Prostate gland (tissue), 2 donors: ENCODE measurements around the gene MCOLN1.

Experiments
- POLR2A ChIP-seq: fragments of 450-650 bp; IDR thresholded peaks from one replicate; pipeline ENCODE4 v1.6.1; 2016; ENCODE audit warnings: antibody characterized with exemption, mild to moderate bottlenecking
- POLR2AphosphoS5 ChIP-seq: sonication (generic); formaldehyde crosslinking; IDR thresholded peaks from one replicate; pipeline ENCODE4 v1.6.1; 2017; ENCODE audit warnings: antibody characterized with exemption
- TF ChIP-seq, protein P1 (sequence below), 4 experiments: fragments of 200-600 bp in 2 of 4; fragments of 450-650 bp in 2 of 4; sonication (generic) in 2 of 4; IDR thresholded peaks; 1 replicate in 3 of 4; 2 replicates in 1 of 4; pipeline ENCODE4 v1.5.1; 2016 to 2019; ENCODE audit warnings: antibody characterized with exemption in 4 of 4, mild to moderate bottlenecking in 2 of 4, moderate library complexity in 2 of 4

GRCh38 chr19:7519361-7520130 lies 2.9 kb upstream of the MCOLN1 start:
- TF ChIP-seq, protein P1, sequence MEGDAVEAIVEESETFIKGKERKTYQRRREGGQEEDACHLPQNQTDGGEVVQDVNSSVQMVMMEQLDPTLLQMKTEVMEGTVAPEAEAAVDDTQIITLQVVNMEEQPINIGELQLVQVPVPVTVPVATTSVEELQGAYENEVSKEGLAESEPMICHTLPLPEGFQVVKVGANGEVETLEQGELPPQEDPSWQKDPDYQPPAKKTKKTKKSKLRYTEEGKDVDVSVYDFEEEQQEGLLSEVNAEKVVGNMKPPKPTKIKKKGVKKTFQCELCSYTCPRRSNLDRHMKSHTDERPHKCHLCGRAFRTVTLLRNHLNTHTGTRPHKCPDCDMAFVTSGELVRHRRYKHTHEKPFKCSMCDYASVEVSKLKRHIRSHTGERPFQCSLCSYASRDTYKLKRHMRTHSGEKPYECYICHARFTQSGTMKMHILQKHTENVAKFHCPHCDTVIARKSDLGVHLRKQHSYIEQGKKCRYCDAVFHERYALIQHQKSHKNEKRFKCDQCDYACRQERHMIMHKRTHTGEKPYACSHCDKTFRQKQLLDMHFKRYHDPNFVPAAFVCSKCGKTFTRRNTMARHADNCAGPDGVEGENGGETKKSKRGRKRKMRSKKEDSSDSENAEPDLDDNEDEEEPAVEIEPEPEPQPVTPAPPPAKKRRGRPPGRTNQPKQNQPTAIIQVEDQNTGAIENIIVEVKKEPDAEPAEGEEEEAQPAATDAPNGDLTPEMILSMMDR (IDR thresholded peaks at IDR 0.05): no peak
- TF ChIP-seq POLR2AphosphoS5: no peak
- no peak for TF ChIP-seq POLR2A
